SH-SY5Y (cell line): Measurements from ENCODE around the gene ZNF724.

Source experiments
- GATA2 ChIP-seq: IDR thresholded peaks from 2 replicates; pipeline ENCODE4 v1.6.1; 2011; ENCODE audit warnings: mild to moderate bottlenecking, low read depth, low read length
- GATA3 ChIP-seq: IDR thresholded peaks from 2 replicates; pipeline ENCODE4 v1.6.1; 2011; ENCODE audit warnings: low read depth, mild to moderate bottlenecking, low read length, moderate library complexity

ZNF724 gene

DNA sequence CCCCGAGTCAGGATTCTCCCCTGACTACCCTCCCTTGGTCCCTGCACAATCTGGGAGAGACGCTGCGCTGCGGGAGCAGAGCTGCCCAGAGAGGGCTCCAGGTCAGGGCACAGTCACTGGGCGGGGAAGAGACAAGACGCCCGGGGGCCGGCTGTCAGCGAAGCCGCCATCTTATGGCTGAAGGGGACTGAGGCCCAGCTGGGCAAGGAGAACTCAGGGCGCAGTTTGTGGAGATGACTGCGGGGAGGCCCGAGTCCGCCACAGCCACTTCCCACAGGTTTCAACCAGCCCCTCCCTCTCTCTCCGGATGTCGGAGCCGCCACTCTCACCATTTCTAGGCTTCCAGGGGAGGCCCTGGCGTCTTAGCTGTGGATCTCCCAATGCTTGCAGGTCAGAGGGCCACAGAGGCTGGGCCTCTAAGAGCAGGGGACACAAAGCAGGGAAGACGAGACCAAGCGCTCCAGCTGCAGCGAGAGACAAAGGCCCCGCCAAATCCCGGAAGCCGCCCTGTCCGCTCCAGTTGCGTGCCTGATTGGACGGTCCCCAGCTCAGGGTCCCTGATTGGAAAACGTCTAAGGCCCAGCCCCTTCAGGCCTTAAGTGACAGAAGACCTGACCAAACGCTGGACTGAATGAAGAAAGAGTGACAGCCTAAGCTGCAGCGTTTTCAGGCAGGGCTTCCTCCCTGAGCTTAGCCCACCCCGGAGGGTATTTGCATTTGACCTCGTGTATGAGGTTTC is at the start of gene ZNF724:
Gene ZNF724 (minus strand): TSS at position 484 of the 739 bp plus-strand sequence. CDS start 152 bp downstream, at position 332.
- no peak for TF ChIP-seq GATA2
- TF ChIP-seq GATA3: no peak

DNA sequence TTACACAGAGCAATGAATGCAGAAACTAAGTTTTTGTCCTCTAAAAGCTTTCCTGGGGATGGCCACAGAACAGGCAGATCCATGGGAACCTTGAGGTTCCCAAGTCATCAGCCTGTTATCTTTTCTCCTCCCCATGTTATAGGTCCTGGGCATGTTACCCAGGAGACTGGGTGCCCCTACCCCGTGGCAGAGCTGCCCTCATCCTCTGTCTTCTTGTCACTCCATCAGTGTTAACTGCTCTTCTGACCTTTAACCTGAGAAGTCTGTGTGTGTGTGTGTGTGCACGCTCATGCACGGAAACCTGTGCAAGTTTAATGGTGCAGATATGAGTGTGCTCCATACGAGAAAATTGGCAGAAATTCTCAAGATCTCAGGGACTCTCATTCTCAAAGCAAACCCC is 43.9 kb upstream of the ZNF724 start:
- no peak for TF ChIP-seq GATA2
- no peak for TF ChIP-seq GATA3

DNA sequence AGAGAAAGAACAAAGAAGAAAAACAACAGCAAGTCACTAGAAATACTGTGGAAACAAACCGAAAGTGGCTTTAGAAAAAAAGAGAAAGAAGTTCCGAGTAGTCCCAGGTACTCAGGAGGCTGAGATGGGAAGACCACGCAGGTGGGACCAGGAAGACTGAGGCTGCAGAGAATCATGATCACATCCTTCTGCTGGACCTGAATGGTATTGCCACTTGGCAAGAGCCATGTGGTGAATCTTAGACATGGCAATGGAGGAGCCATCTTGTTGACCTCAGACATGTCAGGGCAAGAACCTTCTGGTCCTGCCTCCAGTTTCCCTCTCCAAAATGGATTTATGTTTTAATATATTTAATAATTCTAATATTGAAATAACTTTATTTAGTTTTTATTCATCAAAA is 37.4 kb upstream of the ZNF724 start:
- no peak for TF ChIP-seq GATA3
- no peak for TF ChIP-seq GATA2

DNA sequence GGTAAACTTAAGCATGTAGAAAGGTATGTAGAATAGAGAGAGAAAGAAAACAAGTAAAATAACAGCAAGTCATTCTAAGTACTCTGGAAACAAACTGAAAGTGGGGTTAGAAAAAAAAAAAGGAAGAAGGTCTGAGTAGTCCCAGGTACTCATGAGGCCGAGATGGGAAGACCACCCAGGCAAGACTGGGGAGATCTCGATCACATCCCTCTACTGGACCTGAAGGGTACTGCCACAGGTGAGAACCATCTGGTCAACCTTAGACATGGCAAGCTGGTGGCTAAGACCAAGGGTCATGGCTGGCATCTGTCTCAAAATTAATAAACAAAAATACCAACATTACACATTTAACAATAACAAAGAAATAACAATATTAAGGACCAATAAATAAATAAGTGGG is 36.3 kb upstream of the ZNF724 start:
- TF ChIP-seq GATA3 (no peak), GATA2 (no peak)

DNA sequence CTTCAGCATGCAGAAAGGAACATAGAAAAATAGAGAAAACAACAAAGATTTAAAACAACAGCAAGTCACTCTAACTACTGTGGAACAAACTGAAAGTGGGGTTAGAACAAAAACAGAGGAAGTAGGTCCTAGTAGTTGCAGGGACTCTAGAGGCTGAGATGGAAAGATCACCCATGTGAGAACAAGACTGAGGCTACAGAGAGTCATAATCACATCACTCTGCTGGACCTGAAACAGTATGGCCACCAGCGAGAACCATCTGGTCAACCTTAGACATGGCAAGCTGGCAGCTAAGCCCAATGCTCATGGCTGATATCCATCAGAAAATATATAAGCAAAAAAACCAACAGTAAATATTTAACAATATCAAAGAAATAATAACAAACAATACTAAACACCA is 35.8 kb upstream of the ZNF724 start:
- TF ChIP-seq GATA3 (no peak), GATA2 (no peak)

DNA sequence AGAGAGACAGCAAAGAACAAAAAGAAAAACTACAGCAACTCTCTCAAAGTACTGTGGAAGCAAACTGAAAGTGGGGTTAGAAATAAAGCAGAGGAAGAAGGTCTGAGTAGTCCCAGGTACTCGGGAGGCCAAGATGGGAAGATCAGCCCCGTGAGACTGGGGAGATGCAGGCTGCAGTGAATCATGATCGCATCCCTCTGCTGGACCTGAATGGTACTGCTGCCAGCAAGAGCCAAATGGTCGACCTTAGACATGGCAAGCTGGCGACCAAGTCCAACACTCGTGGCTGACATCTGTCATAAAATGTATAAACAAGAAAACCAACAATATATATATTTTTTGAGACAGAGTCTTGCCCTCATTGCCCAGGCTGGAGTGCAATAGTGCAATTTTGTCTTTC is 33.7 kb upstream of the ZNF724 start:
- no peak for TF ChIP-seq GATA3
- no peak for TF ChIP-seq GATA2

DNA sequence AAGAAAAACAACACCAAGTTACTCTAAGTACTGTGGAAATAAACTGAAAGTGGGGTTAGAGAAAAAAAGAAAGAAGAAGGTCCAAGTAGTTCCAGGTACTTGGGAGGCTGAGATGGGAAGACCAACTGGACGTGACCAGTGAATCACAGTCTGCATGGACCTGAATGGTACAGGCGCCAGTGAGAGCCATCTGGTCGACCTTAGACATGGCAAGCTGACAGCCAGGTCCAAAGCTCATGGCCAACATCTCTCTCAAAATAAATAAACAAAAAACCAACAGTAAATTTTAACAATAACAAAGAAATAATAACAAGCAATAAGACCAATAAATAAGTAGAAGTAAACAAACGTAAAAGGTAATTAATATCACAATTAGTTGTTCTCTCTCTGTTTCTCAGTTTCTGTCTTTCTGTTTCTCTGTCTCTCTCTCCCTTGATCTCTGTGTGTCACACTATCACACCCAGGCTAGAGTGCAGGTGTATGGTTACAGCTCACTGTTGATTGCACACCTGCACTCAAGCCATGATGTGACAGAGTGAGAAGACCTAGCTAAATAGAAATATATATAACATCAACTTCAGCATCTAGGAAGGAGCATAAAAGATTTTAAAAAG is 31.6 kb upstream of the ZNF724 start:
- TF ChIP-seq GATA3 (no peak), GATA2 (no peak)

DNA sequence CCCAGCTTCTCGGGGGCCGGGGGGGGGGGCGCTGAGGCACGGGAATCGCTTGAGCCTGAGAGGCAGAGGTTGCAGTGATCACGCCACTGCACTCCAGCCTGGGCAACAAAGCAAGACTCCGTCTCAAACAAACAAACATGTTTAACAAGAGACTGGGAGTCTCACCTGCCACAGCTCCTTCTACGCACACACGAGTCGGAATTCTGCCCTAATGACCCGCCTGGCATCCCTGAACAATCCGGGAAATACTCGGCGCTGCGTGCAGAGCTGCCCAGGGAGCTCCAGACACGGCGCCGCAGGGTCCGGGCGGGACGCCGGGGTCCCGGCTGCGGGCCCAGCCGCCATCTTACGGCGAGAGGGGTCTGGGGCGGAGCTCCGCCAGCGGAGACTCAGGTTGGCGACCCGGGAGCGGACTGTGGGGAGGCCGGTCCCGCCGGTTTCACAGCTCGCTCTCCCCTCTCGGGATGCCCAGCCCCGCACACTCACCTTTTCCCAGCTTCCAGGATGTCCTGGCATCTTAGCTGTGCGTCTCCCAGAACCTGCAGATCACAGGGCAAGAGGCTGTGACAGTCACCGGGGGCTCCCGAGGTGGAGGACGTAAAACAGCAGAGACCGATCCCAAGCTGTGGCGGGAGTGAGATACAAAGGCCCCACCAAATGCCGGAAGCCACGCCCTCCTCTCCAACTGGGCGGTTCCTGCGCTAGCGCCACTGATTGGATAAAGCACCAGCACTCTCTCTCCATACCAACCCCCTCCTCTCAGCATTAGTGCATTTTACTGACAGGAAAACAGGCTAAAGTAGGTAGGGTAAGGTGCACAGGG is 23.6 kb upstream of the ZNF724 start:
- TF ChIP-seq GATA2 (no peak), GATA3 (no peak)

DNA sequence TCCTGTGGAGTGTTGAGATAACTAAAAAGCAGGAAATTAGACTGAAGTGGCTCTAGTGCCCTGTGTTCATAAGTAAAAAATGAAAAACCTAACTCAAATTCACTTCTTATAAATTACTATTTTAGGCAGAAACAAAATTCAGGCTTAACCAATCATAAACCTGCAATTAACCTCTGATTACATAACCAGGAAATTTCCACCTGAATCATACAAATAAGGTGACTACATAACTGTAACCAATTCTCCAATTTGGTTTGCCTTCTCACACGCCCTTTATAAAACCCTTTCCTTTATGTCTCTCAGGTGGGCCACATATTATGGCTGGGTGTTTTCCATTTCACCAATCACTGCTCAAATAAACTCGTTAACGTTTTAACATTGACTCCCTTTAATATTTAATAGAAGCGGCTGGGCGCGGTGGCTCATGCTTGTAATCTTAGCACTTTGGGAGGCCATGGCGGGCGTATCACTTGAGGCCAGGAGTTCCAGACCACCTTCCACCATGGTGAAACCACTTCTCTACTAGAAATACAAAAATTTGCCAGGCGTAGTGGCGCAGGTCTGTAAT is 22.9 kb upstream of the ZNF724 start:
- no peak for TF ChIP-seq GATA3
- no peak for TF ChIP-seq GATA2

DNA sequence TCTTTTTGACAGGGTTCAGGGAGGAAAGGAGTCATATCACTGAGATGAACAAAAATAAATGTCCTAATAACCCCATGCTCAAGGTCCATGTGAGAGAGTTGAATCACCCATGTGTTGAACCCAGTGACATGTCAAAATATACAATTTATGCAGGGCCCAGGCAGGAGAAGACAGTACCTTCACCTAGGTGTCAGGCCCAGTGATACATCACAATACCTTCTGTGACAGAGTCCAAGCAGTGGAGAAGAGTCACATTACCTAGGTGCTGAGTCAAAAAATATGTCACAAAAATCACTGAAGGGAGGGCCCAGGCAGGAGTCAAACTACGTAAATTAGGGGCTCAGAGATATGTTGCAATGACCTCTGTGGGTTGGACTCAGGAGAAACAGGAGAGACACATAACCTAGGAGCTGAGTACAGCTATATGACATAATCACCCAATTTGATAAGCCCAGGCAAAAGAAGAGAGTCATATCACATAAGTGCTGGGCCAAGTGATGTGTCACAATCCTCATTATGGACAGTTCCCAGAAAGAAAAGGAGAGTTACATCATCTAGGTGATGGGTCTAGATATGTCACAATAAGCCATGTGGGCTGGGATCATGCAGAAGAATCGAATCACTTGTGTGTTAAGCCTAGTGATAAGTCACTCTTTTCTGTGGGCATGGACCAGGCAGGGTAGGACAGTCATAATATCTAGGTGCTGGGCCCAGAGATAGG is 13.8 kb upstream of the ZNF724 start:
- TF ChIP-seq GATA3 (no peak), GATA2 (no peak)

DNA sequence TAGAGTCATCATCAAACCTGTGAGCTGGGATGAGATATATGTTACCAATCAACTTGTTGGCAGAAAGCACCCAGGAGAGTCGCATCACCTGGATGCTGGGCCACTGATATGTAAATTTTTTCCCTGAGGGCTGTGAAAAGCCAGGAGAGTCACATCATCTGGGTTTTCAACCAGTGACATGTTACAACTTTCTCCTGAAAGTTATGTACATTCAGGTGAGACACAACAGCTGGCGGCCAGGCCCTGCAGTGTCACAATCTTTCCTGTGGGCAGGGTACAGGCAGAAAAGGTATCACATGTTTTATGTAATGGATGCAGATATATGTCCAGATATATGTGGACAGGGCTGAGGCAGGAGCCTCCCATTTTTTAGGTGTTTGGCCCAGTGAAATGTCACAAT is 13.2 kb upstream of the ZNF724 start:
- TF ChIP-seq GATA2 (no peak), GATA3 (no peak)

DNA sequence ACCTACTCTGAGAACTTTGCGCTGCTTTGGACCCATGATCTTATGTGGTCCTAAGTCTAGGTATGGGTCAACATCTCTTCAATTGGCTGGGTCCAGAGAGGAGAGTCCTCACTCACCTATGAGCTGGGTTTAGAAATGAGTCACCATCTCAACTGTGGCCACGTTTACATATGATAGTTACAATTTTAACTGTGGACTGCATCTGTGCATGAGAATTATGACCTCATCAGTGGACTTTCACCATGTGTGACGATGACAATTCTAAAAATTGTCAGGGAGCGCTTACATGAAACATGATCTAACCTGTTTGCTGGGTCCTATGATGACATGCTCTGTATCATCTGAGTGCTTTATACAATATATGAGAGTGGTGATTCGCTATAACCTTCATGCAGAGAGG is 12.7 kb upstream of the ZNF724 start:
- TF ChIP-seq GATA2 (no peak), GATA3 (no peak)

DNA sequence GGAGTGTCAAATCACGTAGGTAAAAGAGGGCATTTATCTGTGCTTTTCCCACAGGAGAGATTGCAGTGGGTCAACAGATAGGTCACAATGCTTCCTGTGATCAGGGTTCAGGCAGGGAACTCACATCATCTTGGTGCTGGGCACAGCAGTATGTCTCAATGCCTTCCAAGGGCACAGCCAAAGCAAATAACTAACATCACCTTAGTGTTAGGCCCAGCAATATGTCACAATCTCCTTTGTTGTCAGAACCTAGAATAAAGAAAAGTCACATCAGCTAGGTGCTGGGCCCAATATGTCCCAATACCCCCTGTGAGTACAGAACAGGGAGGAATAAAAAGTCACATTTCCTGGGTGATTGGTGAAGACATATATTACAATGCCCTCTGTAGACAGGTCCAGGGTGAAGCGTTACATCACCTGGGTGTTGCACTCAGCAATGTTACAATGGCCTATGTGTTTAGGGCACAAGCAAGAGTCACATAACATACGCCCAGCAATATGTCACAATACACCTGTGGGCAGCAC is 11.4 kb upstream of the ZNF724 start:
- TF ChIP-seq GATA3 (no peak), GATA2 (no peak)
